CD4-positive, alpha-beta T cell treated with Interleukin-4 for 4 hours (primary cell): ENCODE measurements around the gene TAX1BP1.
A peak's percentile ranks its signal among the peaks of the same experiment; 100 is the strongest.
"Not testable (repeated sequence)": the region's sequence is repeated elsewhere in the genome, so short reads cannot be mapped to it uniquely, and the experiment has no call there.

Experiments used
- DNase-seq: peaks from one replicate; pipeline ENCODE4 v3.0.0-alpha.2; 2020

Gene TAX1BP1

DNA sequence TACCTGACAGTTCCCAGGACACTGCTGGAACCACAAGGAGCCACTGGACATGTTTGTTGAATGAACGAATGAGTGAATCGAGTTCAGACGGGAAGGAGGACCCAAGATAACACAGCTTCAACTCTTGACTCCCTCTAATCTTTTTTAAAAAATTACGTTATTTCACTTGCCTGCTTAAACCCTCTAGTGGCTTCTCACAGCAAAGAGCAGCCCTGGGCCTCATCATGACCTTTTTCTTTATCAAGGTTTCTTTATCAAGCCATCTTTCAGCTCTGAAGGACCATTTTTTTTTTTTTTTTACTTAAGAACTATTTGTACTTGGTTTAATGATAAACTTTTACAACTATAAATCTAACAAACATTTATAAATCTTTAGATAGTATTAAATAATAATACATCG, 110.6 kb downstream of the TAX1BP1 start:
- DNase-seq, result no peak

DNA sequence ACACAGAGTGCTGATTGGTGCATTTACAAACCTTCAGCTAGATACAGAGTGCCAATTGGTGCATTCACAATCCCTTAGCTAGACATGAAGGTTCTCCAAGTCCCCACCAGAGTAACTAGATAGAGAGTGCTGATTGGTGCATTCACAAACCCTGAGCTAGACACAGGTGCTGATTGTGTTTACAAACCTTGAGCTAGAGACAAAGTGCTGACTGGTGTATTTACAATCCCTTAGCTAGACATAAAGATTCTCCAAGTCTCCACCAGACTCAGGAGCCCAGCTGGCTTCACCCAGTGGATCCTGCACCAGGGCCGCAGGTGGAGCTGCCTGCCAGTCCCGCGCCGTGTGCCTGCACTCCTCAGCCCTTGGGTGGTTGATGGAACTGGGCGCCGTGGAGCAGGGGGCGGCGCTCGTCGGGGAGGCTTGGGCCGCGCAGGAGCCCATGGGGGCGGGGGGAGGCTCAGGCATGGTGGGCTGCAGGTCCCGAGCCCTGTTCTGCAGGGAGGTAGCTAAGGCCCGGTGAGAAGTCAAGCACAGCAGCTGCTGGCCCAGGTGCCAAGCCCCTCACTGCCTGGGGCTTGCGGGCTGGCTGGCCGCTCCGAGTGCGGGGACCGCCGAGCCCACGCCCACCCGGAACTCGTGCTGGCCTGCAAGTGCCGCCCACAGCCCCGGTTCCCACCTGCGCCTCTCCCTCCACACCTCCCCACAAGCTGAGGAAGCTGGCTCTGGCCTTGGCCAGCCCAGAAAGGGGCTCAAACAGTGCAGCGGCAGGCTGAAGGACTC, 116.9 kb downstream of the TAX1BP1 start:
- not testable (repeated sequence) for DNase-seq

DNA sequence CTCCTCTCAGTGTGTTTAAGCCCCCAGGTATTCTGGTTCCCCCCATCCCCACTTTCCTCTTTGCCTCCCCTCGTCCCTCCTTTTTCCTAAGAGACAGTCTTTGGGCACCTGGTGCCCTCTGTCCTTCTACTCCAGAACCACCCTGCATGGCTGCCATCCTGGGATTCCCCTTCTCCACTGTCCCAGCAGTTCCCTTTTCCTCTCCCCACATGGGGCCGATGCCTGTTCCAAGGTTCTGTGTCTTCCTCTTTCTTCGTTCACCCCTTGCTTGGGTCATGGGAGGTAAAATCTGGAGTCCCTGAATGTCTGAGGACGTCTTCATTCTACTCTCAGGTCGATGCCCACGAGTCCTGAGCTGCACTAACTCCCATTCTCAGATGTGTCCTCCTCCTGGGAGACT, 120.8 kb downstream of the TAX1BP1 start:
- no peak for DNase-seq

DNA sequence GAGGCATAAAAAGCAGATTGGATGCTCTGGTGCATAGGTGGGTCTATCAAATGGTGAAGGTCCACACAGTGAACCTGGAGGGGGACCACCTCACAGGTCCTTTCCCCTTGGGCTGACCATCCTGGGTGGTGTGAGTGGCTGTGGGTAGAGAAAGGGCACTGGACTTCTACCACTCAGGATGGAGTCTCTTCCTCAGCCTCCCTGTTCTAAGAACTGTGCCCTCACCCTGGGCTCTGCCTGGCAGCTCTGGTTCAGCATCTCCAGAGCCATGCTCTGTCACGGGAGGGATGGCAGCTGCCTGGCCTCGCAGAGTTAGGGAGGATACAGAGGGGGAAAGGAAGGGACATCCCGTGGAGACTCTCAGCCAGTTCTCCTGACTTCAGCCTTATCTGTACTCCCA, 121.8 kb downstream of the TAX1BP1 start:
- no peak for DNase-seq

DNA sequence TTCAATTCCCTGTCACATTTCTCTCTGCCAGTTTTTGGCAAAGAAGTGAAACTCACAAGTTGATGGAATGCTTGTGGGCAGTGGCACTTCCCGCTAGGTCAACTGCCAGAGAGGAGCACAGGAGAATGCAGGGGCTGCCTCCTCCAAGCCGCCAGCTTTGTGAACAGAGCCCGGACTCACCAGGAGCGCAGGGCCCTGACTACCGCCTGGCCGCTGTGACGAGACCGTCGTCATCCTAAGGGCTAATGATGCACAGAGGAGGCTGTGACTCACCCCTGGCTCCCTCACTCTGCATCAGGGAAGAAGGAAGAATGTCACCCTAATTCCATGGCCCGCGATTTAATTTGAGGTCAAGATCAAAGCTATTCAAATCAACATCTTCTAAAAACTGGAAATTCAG, 123.9 kb downstream of the TAX1BP1 start:
- no peak for DNase-seq

DNA sequence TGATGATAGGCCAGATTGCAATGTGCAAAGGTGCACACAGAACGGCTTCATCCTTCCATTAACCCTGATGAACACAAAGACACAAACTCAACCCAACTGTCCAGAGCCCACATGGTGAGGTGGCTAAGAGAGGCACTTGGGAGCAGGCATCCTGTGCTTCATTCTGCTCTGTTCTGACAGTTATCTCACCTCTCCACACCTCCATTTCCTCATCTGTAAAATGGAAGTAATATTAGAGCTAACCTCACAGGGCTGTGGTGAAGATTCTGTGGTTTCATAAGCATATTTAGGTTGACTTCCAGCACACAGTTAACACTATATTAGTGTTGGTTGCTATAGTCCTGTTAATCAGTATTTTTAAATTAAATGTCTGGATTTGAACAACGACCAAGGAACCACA, 126.3 kb downstream of the TAX1BP1 start:
- peak; percentile 10 for DNase-seq

DNA sequence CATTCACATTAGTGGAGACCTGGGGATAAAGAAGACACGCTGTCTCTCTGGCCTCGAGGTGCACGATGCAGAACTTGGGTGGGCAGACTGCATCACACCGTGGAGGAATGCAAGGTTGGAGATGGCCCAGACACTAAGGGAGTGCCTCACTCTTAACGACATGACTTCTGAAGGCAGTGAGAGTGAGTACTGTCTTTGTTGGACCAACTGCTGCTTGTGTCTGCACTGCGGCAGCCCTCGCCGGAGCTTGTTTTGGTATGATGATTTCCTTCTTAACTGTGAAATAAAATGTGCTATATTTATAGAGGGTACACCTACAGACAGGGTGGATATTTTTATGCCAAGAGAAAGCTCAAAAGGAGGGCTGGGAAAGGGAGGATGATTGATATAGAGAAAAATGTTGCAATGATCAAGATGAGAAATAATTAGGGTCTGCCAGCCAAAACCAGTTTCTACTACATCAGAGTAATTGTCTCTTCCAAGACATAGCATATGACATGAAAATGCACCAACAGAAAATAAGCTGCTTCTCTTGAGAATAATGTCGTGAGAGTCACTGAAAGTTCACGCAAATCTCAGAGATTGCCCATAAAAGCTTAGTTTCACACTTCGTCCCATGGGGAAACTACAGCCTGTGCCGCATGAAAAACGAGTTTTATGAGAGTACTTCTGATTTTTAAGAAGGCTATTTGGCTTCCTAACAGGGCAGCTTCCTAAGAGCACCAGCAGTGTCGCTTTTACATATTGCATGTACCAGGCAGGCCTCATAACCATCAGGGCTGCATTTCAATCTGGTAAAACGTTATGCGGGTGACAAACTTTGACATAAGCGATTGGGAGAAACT, 127.1 kb downstream of the TAX1BP1 start:
- no peak for DNase-seq

DNA sequence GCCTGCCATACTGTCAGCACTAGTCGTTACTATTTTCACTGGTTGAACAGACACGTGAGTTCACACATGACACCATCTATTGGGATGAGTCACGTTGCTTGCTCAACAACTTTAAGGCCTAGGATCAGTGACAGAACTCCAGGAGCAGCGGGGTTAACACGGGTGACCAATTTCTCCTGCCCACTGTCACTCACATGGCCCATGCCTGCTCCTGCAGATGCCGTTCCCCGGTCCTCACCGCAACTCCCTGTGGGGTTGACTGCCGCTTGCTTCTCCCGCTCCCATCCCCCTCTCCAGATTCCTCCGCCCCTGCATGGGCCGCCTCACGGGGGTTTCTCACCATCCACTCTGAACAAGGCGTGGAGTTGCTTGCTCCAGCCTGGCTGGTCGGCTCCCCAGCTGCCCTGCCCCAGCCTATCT, 128.2 kb downstream of the TAX1BP1 start:
- DNase-seq, result no peak

DNA sequence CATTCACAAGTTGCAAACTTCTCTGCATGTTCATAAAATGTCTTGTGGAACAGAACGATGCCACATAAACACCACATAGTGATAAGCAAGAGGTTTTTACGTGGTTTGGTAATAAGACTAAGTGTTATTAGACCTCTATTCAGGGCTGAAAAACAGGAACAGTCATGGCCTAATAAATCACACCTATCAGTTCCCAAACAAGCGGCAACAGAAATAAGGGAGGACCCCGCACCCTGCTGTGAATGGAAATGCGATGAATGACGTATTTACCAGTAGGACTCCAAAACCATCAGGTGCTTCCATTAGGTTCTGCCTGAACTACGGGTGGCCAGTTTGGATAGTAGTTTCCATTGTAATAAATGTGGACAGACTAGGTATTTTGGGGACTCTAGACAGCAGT, 129.1 kb downstream of the TAX1BP1 start:
- DNase-seq, result no peak

DNA sequence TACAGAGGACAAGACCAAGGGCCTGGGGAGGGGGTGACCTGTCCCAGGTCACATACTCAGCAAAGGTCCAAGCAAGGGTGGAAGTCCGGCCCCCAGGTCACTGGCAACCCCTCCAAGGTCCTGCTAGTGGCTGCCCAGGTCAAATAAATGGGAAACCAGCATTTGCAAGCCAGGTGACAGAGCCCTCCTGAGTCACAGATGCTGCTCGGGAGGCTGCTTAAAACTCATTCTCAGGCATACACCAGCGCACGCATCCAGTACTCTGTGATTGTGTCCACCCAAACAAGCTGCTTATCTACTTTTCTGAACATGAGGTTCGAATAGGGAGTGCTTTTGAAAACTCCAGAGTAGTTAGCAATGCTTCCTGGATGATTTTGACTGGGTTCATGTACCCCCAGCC, 130.6 kb downstream of the TAX1BP1 start:
- no peak for DNase-seq

DNA sequence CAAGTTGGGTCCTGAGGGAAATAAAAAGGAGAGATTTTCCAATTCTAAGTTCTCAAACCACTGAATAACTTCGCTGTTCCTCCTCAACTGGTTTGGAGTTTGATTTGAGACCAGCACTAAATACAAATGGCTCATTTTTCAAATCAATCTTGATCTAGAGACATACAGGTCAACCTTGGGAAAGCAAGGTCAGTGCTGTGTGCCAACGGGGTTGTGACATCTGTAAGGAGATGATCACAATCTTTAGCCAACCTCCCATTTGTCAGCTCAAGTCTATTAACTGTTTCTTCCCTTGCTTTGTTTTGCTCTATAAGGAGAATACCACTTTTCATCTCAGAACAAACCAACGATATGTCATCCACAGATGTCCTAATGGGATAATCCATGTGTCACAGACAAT, 131.1 kb downstream of the TAX1BP1 start:
- no peak for DNase-seq

DNA sequence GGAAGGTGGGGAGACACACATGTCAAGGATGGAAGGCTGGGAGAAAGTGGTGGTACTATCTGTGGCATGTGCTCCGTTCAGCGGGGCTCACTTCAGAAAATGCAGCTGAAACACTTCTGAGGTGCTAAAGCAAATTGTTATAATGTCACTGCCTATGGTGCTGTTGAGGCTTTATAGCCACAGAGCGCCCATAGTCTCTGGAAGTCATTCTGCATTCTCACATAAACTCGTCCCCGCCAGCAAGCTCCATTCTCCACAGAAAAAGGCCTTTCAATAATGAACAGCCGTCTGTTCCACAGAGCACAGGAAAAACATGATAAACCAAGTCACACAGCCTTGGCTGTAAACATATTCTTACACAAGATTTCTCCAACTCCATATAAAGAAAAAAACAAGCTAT, 131.9 kb downstream of the TAX1BP1 start:
- no peak for DNase-seq

DNA sequence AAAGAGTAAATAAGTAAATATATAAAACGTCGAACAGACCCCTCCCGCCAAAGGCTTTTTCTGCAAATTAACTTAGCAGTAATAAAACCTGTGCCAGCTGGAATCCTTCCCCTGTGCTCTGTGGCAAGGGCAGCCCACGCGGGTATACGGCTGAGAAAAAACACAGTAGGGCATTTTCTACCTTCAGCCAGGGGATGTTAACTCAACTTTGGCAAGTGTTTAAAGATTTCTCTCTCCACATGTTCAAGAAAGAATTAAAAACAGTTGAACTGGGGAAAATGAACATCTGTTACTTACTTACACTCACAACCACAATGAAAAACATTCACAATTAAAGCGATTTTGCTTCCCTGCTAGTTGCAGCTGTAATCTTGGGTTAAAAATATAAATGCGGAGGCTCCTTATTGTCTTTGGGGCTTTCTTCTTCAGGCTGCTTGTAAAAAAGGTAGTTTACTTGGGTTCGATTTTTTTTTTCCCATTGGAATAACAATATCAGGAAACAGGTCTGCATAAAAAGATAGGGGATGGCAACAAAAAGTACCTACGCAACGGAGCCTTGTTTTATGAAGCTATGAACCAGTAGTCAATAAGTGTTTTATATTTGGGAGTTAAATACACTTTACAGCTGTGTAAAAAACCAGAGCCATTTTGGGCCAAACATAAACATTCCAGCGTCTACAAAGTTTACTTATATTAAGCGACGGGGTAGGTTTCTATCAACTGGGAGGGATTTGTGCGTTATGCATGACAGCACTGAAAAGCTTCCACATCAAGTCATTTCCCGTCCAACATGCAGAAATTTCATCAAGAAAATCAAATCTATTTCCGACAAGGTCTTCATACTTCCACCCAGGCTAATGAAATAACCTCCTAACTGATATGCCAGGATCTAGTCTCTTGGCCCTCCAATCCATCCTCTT, 132.7 kb downstream of the TAX1BP1 start:
- DNase-seq, result no peak

DNA sequence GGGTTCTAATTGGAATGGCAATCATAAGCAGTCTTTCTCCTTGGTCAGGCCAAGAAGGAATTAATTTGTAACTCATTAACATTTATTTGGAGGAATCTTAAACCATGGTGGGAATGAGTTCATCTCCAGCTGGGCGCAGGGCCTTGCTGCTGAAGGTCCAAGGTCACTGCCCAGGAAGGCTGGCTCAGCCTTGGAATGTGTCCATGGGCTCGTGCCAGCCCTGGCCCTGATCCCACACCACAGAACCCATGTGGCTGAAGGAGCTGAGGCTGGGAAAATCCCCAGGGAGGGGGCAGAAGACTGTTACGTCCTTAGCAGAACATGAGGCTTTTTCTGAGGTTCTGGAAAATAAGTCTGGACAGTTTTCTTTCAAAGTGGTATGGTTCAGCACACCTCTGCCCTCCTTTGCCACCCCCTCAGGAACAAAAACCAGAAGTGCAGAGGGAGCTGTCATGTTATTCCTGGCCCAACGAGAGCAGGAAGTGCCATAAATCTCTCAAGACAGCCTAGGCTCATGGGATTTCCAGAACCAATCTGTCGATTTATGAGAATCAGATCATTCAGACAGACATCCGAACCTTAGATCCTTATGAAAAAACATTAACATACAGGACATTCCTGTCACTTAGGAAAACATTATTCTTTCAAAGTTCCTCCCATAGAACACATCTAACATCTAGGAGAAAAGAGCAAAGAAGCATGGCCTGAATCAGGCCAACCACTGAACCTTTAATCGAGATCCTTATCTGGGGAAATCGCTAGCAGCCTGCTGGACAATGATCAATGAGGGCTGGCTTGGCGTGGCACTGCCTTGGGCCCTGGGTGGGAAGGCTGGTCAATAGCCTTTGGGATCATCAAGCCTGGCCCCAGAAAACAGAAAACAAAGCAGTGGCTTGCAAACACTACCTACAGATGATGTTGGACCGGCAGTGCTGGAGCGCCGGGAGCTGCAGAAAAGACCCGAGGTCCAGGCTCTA, 134.3 kb downstream of the TAX1BP1 start:
- DNase-seq, result no peak

DNA sequence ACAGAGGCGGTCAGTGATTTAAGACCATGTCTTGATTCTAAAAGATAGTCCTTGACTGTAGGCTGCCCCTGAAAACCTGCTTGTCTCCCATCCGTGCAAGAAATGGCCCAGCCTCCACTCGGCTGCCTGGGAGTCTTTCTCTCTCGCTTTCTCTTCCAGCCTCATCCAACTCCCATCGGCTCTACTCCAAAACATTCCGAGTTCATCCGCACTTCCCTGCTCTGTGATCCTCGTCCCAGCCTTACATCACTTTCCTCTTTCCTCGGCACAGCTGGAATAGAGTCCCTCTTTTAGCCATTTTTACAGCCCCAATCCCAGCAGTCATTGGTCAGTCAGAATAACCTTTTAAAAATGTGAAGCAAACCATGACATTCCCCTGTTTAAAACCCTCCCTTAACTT, 135.1 kb downstream of the TAX1BP1 start:
- no peak for DNase-seq

DNA sequence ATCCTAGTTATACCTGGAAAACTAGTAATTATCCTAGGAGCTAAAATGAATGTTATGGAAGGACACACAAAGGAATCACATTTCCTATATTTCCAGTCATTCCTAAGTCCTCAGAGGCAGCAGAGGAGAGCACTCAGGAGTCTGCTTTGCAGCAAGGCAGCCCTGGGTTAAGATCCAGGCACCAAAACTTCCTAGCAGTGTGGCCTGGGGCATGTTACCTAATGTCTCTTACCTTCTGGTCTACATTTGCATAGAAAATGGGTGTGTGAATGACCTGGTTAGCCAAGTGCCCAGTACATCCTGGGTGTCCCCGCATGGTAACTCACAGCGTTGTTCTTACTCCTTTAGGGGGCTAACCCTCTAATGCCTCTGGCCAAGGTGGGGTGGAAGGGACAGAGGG, 135.9 kb downstream of the TAX1BP1 start:
- no peak for DNase-seq

DNA sequence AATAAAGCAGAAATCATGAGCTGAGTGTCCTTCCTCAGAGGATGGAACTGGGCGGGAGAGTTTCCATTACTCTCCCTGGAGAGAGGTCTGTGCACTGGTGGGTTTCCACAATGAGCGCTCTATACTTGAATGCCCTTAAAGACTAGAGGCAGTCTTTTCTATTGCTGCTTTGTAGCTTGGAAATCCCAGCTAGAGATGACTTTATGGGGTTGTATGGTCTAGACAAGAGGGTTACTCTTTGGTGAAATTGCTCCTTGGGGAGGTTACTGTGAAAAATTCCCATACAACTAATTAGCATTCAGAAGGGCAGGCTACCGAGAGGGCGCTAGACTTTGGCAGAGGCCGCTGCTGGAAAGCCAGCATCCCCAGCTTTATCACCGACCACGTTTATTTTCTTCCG, 136.8 kb downstream of the TAX1BP1 start:
- DNase-seq, result no peak
